Left ventricle myocardium superior (tissue), 1 donor: Measurements from ENCODE around the gene RNF5. TPM values are rescaled to one million over a fixed set of nuclear protein-coding genes. Genes with fewer than 3 reads are reported as not detected.

Experiments used
- ATAC-seq: fragments of 200-7000 bp; cut with Tn5 transposase; one replicate; pipeline ENCODE4 v1.9.1; 2020; ENCODE audit warnings: mild to moderate bottlenecking, moderate library complexity
- DNase-seq: peaks from one replicate; pipeline ENCODE4 v3.0.0-alpha.2; 2020
- intact Hi-C: fragments of 100-400 bp; cut with micrococcal nuclease; formaldehyde crosslinking; loops from one replicate; pipeline ENCODE4 v1.11.0; 2022
- total RNA-seq: library from RNA; stranded (reverse); fragmentation: NEBNext Ultra II Directional; extraction: Animal tissue kit (Norgen Biotek cat#: 25700); gene quantifications from one replicate; pipeline ENCODE4 v1.2.1, GENCODE V29; 2021
- donor health status: DM: no; HTN: yes; CAD: no; lungs with severe emphysema.

Gene RNF5
- total RNA-seq, 1 donor from 2014 or later: 94.1 TPM

DNA sequence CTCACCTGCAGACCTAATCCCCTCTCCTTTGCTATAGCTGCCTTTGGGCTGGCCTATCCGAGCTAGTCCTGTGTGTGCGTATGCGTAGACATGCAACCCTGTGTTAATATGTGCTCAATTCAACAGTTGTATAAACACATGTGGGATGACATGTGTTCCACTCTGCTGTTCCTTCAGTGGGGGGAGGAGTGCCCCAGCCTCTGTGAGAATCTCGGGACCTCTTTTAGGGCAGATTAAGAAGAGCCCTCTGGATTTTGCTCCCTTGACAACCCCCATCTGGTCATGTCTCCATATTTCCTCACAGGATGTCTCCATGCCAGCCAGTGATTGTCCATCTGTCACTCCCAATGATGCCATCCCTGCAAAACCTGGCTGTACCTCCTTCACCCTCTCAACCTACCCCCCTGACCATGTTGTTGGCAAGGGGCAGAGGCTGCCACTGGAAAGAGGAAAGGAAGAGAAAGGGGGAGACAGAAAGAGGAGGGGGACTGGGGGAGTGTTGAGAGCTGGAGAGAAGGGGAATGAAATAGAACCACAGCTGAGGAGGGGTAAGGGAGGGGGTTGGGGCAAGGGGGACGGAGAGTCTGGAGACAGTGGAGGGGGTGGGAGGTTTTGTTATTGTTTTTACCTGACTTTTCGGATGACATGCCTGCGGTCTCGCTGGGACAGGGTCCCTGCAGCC is 26.9 kb upstream of the RNF5 start:
- intact Hi-C loops: no loop called here
- no peak for ATAC-seq
- no peak for DNase-seq

DNA sequence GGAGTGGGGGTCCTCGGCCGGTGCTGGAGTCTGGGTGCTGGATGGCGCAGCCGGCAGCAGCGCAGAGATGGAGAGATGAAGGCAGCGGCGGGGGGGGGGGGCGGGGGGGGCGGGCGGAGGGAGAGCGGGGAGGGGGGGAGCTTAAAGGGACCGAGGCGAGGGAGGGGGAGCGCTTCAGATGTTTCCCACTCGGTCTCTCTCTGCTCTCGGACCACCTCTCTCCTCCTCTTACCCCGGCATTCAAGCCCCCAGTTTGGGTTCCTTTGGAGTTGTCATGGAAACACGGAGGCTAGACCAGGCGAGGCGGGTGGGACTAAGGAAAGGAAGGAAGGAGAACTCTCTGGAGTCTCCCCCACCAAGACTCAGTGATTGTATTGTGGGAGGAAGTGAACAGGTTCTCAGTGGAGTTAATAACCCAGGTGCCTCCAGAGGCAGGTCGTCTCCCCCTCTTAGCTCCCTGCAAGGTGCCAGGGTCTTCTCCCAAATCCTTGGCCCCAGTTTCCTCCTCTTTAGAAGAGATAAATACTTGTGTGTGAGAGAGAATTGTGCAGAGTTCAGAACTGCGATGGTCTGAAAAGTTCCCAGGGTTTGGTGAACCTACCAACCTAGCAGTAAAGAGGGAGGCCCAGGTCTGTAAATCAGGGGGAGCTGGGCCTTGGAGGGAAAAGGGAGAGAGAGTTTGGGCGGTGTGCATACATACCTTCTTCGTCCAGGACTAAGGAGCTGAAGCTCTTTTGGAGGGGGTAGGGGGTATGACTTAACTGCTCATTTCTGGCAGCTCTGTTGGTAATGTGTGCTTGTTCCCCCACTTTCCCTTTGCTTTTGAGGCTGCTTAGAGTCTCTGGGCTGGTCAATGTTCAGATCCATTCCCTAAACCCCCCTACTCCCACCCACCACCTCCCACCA is 26.1 kb upstream of the RNF5 start, which contains the start of gene PRRT1:
Gene PRRT1 (minus strand): TSS at position 77 of the 906 bp plus-strand sequence. CDS start 112 bp downstream, outside the sequence.
- intact Hi-C loops: no loop called here
- DNase-seq (no peak), ATAC-seq (no peak)

DNA sequence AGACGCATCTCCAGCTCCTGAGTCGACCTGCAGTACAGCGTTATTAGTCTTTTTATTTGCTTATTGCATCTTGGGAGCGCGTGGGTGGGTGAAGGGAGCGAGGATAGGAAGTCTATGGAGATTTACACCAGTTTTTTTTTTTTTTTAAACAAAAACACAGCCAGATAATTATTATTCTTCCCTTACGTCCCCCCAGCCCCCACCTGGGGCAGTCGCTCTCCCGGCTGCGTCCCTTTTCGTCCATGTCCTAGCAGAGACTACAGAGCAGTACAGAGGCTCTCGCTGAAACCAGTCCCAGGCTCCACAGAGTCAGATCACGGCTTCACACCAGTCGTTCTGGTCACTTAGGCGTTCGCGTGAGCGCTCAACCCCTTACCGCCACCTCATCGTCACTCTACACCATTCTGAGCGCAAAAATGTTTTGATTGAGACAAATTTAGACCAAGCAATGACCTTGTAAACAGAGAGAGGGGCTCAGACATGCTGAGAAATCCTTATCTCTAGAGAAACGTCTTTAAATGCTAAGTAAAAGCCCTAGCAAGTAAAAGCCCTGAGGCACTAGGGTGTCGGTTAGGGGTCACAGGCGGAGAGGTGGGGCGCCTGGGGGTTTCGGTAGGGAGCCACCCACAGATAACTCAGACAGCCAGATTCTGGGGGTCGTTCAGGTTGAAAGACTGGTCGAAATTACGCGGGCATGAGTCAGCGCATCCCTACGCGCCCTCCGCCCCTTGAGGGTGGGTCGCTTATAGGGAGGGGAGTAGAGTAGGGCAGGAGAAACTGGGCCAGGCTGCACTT is 25.2 kb upstream of the RNF5 start:
- ATAC-seq: peak; percentile 35
- intact Hi-C loops: no loop called here
- DNase-seq: peak; percentile 46

DNA sequence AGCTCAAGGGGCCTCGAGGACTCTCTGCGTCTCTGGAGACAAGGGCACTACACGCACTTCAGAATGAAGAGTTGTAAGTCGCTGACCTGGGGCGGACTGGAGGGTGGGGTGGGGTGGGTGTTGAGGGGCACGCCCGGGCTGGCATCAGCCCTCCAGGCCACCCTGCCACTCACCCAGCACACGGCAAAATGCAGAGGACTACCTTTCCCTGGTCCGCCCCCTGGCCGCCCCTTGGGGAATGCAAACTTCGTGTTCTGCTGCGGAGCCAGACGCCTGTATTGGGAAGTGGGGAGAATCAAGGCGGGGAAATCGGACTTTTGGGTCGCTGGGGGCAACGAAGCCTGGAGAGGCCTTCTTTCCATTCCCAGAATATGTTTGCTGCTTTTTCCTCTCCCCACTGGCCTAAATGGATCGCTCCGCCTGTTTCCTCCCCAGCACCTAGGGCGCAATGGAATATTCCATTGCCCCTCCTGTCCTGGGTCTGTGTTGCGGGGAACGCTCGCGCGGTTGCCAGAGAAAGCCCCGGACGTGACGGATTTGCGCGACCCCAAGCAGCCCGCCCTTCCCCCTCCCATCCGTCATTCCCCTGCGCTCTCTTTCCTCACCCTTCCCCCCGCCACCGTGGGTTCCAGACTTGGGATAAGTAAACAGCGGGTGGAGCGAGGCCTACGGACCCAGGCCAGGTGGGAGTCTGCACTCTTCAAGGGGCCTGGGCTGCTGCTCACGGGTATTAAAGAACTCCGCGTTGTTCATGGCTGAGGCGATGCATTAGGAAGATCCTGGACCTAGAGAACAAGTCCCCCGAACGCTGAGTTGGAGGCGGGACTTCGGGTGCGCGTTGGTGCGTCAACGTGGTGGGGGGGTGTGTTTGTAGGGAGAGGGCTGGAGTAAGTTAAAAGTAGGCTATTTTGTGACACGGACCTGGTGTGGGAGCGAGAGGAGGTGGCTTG is 24.4 kb upstream of the RNF5 start, which contains the start of gene PPT2:
Gene PPT2 (plus strand): TSS at position 578 of the 950 bp plus-strand sequence. CDS start 454 bp downstream, outside the sequence.
- intact Hi-C loops: no loop called here
- ATAC-seq: peak; percentile 91

DNA sequence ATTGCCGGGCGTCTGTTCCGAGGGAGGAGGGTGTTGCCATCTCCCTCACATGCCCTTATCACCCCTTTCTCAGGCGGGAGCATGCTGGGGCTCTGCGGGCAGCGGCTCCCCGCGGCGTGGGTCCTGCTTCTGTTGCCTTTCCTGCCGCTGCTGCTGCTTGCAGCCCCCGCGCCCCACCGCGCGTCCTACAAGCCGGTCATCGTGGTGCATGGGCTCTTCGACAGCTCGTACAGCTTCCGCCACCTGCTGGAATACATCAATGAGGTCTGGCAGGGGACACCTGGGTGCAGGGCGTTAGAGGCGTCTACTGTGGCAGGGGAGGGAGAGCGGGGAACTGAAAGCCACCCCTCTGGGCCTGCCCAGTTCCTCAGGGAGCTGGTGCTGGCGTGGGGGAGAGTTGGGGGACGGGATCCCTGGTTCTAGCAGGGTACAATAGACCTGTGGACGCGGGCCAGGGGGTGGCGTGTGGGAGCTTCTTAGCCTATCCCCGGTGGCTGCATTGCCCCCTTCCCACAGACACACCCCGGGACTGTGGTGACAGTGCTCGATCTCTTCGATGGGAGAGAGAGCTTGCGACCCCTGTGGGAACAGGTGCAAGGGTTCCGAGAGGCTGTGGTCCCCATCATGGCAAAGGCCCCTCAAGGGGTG is 23.6 kb upstream of the RNF5 start:
- DNase-seq (peak; percentile 75), ATAC-seq (peak; percentile 70)
- intact Hi-C loops: no loop called here

More for the DNA sequence above, 24.4 kb upstream of the RNF5 start, which contains the start of gene PPT2:
- DNase-seq: peak; percentile 92

DNA sequence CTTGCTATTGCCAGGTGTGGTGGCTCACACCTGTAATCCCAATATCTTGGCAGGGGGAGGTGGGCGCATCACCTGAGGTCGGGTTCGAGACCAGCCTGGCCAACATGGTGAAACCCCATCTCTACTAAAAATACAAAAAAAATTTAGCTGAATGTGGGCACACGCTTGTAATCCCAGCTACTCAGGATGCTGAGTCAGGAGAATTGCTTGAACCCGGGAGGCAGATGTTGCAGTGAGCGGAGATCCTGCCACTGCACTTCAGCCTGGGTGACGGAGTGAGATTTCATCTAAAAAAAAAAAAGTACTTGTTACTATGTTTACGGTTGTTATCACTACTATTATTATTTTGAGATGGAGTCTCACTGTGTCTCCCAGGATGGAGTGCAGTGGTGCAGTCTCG is 21.3 kb upstream of the RNF5 start:
- intact Hi-C loops: no loop called here
- no peak for ATAC-seq

DNA sequence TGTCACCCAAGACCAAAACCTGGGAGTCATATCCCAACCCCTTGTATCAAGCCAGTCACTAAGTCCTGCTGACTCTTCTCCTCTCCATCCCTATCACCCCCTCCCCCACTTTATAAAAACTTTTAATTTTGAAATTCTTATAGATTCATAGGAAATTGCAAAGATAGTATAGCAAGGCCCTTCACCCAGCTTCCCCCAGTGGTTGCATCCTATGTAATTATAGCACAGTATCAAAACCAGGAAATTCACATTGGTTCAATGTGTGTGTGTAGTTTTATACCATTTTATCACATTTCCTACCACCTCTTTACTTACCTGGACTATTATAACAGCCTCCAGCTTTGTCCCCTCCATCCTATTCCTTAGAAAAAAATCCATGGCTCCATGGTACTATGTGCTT is 20.2 kb upstream of the RNF5 start:
- no peak for ATAC-seq
- intact Hi-C loops: no loop called here

More for the DNA sequence above, 21.3 kb upstream of the RNF5 start:
- no peak for DNase-seq

DNA sequence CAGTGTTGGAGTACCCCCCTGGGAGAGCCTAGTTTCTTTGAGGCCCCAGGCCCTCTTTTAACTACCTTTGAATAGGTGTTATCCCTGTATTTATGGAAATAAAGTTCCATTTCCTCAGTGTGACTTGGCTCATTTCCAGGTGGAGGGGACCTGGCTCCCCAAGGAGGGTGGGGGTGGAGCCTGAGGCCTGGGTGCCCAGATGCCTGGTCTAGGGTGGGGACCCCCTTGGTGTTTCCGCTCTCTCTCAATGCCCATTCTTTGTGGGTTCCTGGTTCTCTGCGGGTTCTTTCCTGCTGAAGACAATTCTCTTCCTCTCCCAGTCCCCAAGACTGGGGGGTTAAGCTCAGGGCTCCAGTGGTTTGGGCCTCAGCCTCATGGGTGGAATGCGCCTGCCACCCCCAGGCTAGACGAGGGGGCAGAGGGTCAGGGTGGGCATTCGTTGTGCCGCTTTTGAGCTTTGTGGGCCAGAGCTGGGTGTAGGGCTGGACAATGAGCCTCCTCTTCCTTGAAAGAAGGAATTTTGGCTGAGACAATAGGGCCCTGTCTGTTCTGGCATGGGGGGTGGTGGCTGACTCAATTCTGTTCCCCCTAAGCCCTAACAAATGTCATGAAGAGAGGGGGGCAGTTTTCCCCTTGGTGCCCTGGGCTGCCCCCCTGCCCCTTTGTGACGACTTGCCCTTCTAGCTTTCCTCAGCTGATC is 14.5 kb upstream of the RNF5 start:
- ATAC-seq (peak; percentile 49), DNase-seq (no peak)
- intact Hi-C loops: no loop called here

More for the DNA sequence above, 20.2 kb upstream of the RNF5 start:
- no peak for DNase-seq

DNA sequence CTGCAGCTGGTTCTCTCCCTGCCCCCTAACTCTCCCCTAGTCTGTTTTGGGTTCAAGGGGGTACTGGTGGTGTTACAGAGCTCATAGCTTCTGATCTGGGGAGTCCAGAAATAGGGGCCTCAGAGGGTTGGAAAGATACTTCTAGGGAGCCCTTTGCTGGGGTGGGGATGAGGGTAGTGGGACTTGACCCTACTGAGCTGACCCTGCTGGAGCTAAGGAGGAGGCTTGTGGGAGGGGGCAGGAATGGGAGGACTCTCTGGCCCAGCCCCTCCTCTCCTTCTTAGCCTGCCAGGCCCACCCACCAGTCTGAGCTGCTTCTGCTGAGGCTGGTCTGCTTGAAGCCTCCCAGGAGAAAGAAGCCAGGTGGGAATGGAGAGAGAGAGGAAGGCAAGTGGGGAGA is 13.9 kb upstream of the RNF5 start, which contains the start of gene EGFL8:
Gene EGFL8 (plus strand): TSS at position 301 of the 400 bp plus-strand sequence. CDS start 1,571 bp downstream, outside the sequence.
- DNase-seq: no peak
- intact Hi-C loops: no loop called here
- ATAC-seq: no peak

DNA sequence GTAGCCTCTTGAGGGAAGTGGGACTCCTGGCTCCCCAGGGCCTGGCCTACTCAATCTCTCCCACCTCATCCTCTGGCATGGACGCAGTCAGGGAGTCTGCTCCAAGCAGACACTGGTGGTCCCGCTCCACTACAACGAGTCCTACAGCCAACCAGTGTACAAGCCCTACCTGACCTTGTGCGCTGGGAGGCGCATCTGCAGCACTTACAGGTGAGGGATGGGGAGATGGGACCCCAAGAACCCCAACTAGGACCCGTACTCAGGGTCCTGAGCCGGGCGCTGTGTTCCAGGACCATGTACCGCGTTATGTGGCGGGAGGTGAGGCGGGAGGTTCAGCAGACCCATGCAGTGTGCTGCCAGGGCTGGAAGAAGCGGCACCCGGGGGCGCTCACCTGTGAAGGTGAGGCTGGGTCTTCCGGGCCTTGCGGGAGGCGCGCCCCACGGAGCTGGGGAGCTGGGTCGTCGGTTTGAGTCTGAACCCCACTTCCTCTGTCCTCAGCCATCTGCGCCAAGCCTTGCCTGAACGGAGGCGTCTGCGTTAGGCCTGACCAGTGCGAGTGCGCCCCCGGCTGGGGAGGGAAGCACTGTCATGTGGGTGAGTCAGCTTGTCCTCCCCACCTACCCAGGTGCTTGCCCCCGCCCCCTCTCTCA is 11.7 kb upstream of the RNF5 start:
- ATAC-seq: no peak
- DNase-seq: no peak
- intact Hi-C loops: no loop called here

DNA sequence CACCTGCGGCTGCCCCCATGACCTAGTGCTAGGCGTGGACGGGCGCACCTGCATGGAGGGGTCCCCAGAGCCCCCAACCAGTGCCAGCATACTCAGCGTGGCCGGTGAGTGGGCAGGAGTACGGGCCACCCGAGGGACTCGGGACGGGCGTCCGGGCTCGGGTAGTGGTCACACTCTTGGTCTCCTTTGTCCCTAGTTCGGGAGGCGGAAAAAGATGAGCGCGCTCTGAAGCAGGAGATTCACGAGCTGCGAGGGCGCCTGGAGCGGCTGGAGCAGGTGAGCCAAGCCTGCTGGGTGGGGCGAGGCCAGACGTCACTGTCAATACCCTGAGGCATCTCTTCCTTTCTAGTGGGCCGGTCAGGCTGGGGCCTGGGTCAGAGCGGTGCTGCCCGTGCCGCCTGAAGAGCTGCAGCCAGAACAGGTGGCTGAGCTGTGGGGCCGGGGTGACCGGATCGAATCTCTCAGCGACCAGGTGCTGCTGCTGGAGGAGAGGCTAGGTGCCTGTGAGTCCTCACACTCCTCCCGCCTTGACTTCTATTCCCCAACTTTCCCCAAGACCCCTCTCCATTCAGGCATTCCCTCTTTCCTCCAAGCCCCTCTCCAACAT is 10.9 kb upstream of the RNF5 start:
- ATAC-seq: no peak

DNA sequence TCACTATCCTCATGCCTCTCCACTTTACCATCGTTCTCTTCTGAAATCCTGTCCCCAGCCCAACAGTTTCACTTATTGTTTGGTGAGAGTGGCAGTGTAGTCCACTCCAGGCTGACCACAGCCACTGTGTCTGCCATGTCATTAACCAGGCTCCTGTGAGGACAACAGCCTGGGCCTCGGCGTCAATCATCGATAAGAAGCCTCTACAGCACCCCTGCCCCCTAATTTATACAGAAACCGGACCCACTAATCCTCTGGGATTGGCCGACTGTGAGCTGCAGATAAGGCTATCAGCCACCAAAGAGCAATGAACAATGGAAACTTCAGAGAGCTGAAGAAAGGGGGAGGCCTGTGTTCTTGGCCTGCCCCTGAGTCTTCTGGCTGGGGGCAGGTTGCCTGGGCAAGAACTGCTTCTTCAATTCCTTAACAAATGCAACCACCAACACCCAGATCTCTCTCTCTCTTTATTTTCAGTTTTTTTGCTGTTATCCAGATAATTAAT is 10.4 kb upstream of the RNF5 start:
- intact Hi-C loops: no loop called here
- ATAC-seq (no peak), DNase-seq (no peak)

More for the DNA sequence above, 10.9 kb upstream of the RNF5 start:
- intact Hi-C loops: no loop called here
- DNase-seq: no peak

DNA sequence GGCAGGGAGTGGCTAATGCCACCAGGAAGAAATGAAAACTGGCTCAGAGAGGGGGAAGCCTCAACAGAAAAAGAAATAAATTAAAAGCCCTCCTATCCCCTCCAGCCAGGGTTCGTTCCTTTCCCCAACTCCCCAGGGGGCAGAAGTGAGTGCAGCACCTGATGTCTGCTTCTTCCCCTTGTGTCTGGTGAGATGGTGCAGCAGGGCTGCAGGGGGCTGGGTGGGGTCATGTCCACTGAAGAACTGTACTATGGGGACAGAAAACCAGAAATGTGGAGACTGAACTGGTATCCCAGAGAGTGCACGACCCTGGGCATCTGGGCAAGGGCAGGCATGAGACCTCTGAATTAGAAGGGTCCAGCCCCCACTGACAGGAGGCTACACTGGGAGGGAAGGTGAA is 9.9 kb upstream of the RNF5 start:
- ATAC-seq (no peak), DNase-seq (no peak)
- intact Hi-C loops: no loop called here

DNA sequence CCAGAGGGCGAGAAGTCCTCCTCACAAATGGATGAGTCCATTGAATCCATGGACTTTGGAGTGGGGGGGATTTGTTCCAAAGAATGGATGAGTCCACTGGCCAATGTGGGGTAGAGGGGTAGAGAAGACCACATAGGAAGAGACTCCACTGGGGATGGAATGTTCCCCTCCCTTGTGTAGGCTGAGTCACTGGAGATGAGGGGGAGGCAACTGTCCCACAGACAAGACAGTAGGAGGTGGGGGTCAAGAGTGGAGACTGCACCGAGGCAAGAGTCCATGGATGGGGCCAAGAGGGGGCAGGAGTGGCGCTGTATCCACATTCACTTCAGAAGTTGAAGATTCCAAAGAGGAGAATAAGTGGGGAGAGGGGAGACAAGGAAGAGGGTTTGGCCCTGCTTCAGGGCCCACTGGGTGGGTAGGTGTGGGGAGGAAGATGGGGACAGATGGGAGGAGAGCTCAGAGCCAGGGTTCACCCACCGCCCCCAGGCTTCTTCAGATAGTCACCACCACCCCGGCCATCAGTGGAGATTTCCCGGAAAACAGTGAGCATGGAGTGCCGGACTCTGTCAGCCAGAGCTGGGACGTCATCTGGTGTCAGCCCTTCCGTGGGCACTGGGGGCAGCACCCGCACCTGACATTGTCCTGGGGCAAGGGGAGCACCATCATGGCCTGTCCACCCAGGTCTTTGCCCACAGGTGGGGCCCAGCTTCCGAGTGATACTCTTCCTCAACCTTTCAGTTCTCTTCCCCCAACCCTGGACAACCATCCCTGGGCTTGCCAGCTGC is 9.2 kb upstream of the RNF5 start:
- intact Hi-C loops: no loop called here
- no peak for DNase-seq
- ATAC-seq: no peak

DNA sequence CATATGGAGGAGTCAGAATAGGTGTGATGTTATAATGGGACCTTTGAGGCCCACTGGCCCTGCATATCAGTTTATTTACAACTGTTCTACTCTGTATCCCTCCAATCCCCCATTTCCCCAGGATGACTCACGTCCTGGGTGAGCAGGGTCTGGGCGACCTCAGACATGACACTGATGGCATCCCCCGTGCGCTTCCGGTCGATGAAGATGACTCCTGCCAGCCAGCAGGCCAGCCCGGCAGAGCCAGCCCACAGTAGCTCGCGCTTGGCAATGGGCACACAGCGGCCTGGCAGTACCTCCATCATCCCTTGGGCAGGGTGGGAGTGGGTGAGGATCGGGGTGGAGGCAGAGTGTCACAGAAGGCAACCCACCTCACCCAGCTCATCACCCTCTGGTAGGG is 7.9 kb upstream of the RNF5 start:
- ATAC-seq: no peak
- no peak for DNase-seq
- intact Hi-C loops: loop anchor here (10.0 kb wide), 1 partner anchor 45 kb away; the partner anchor contains the start of gene ATF6B
